Pancreas (tissue), 10 donors: Measurements from ENCODE around the gene UVRAG. TPM values are rescaled to one million over a fixed set of nuclear protein-coding genes. Genes with fewer than 3 reads are reported as not detected.
"Not testable (repeated sequence)": the region's sequence is repeated elsewhere in the genome, so short reads cannot be mapped to it uniquely, and the experiment has no call there.

Experiments
- ATAC-seq, 4 donors: fragments of 200-7000 bp; cut with Tn5 transposase; one replicate each; pipeline versions ENCODE4 v1.8.0 to v1.9.1; 2020; ENCODE audit warnings: mild to moderate bottlenecking in 4 of 4, moderate library complexity in 4 of 4
- DNase-seq, 6 donors: peaks; one replicate each; pipeline ENCODE4 v3.0.0-alpha.2; 2020
- FAIRE-seq: peaks from 2 replicates; lab custom pipeline; 2012; peaks lifted over from hg19 to GRCh38; lab: Jason Lieb, UNC
- H3K27ac ChIP-seq, 4 donors: fragments of 200-600 bp; sonication (generic); 1 replicate in 3 of 4; 2 replicates in 1 of 4; pipeline versions ENCODE4 v1.5.0 to v1.8.0; 2020
- H3K27me3 ChIP-seq, 4 donors: fragments of 200-600 bp; one replicate each; pipeline ENCODE4 v1.8.0; 2021
- H3K36me3 ChIP-seq, 3 donors: fragments of 200-600 bp; sonication (generic) in 1 of 3; one replicate each; pipeline versions ENCODE4 v1.5.0 to v1.8.0; 2020 to 2021
- H3K4me1 ChIP-seq, 3 donors: fragments of 200-600 bp; one replicate each; pipeline ENCODE4 v1.8.0; 2021
- H3K4me3 ChIP-seq, 4 donors: fragments of 200-600 bp; sonication (generic) in 2 of 4; one replicate each; pipeline versions ENCODE4 v1.5.0 to v1.8.0; 2020 to 2021
- H3K9me3 ChIP-seq, 4 donors: fragments of 200-600 bp; one replicate each; pipeline ENCODE4 v1.8.0; 2021
- CTCF ChIP-seq, 4 donors: fragments of 200-600 bp; sonication (generic) in 3 of 4; IDR thresholded peaks; one replicate each; pipeline versions ENCODE4 v1.5.0 to v1.8.0; 2021; ENCODE audit warnings: antibody characterized with exemption in 4 of 4
- WGBS, 2 donors: extraction: QIAGEN DNeasy Blood & Tissue Kit; methylation state at CpG; one replicate each; pipeline ENCODE4 v1.1.7; 2013; 5-methylcytosine and 5-hydroxymethylcytosine counted together
- intact Hi-C, 3 donors: fragments of 100-400 bp; cut with DNase I; formaldehyde crosslinking; loops; one replicate each; pipeline versions ENCODE4 v1.11.1 to v1.14.2; 2022
- polyA plus RNA-seq, 2 donors: library from polyadenylated mRNA; stranded (reverse); fragments of 200-250 nt; gene quantifications; one replicate each; pipeline ENCODE4 v1.2.3, GENCODE V29; 2013
- total RNA-seq, 6 donors: library from RNA; stranded (reverse); fragmentation: NEBNext Ultra II Directional in 4 of 6; extraction: Animal tissue kit (Norgen Biotek cat#: 25700) in 4 of 6; gene quantifications; one replicate each; pipeline versions ENCODE4 v1.2.1 to v1.2.4, GENCODE V29; 2021 to 2023
- donor health status: healthy with polysubstance abuse.
- donor health status: DM: no; HTN: no; CAD: no; lungs with moderate emphysema.
- donor health status: DM: no; HTN: no; CAD: no.
- donor health status: control.
- donor health status: control.
- donor health status: Bipolar disorder and iron deficiency.
- donor health status: DM: yes; HTN: yes; CAD: no.
- donor health status: DM: no; HTN: no; CAD: no.
- donor health status: DM: no; HTN: no; CAD: no.
- donor health status: DM: yes; HTN: yes; CAD: no.

Gene UVRAG
- total and polyA plus RNA-seq, 8 donors = 3.3 to 17.2 (median 7.6) TPM

- Histone ChIP-seq H3K27me3 (no peaks in the 10 kb centered on the region), H3K36me3 (no peaks in the 10 kb centered on the region), H3K4me1 (peaks cover 0 to 11% (median 6%) of the 10 kb centered on the region in 3 donors), H3K4me3 (no peak overlapping the region), H3K27ac (no peak overlapping the region), H3K9me3 (no peaks in the 10 kb centered on the region)
- no peak for TF ChIP-seq CTCF (IDR thresholded peaks at IDR 0.05)
- no peak for ATAC-seq
- intact Hi-C loops = no loop called here
- WGBS, 2 donors = 84 to 85% methylated on average over 4 of the region's 4 CpGs
- FAIRE-seq = no peak
- DNase-seq = no peak
These were observed 114.7 kb downstream of the UVRAG start for GRCh38 chr11:75929706-75930105.

GRCh38 chr11:75930534-75930933, 115.5 kb downstream of the UVRAG start:
- FAIRE-seq = no peak
- no peaks in the 10 kb centered on the region for H3K9me3 ChIP-seq
- no peak for ATAC-seq
- WGBS, 2 donors = 92 to 95% methylated on average over 5 of the region's 5 CpGs
- H3K27ac ChIP-seq = no peak overlapping the region
- no peak for DNase-seq
- peaks cover 0 to 4% (median 0%) of the 10 kb centered on the region in 3 donors for H3K4me1 ChIP-seq
- H3K4me3 ChIP-seq = no peak overlapping the region
- no peaks in the 10 kb centered on the region for H3K27me3 ChIP-seq
- intact Hi-C loops = no loop called here
- no peaks in the 10 kb centered on the region for H3K36me3 ChIP-seq
- no peak for TF ChIP-seq CTCF (IDR thresholded peaks at IDR 0.05)

GRCh38 chr11:75931124-75931523, 116.1 kb downstream of the UVRAG start:
- H3K4me3 ChIP-seq = no peak overlapping the region
- FAIRE-seq (no peak), ATAC-seq (no peak), DNase-seq (no peak)
- no peaks in the 10 kb centered on the region for H3K27me3 ChIP-seq
- intact Hi-C loops = no loop called here
- no peaks in the 10 kb centered on the region for H3K4me1 ChIP-seq
- no peak for TF ChIP-seq CTCF (IDR thresholded peaks at IDR 0.05)
- no peaks in the 10 kb centered on the region for H3K9me3 ChIP-seq
- H3K27ac ChIP-seq = no peak overlapping the region
- WGBS, 2 donors = 92 to 97% methylated on average over 1 of the region's 1 CpG
- no peaks in the 10 kb centered on the region for H3K36me3 ChIP-seq

- ATAC-seq, FAIRE-seq, H3K36me3 ChIP-seq, H3K9me3 ChIP-seq, DNase-seq, H3K4me1 ChIP-seq, intact Hi-C loops, H3K27me3 ChIP-seq, H3K27ac ChIP-seq, H3K4me3 ChIP-seq: not testable (repeated sequence)
- WGBS, 2 donors = 42 to 47% methylated on average over 1 of the region's 1 CpG
These were observed 118.7 kb downstream of the UVRAG start for GRCh38 chr11:75933736-75934135.

- FAIRE-seq (no peak), DNase-seq (no peak), ATAC-seq (no peak)
- H3K36me3 ChIP-seq = no peaks in the 10 kb centered on the region
- H3K4me3 ChIP-seq = no peak overlapping the region
- no peak overlapping the region for H3K27ac ChIP-seq
- H3K9me3 ChIP-seq = no peaks in the 10 kb centered on the region
- TF ChIP-seq CTCF (IDR thresholded peaks at IDR 0.05) = no peak
- intact Hi-C loops = no loop called here
- H3K27me3 ChIP-seq = no peaks in the 10 kb centered on the region
- no peaks in the 10 kb centered on the region for H3K4me1 ChIP-seq
These were observed 119.8 kb downstream of the UVRAG start for GRCh38 chr11:75934851-75935250.
